ENCODE data around the gene CRAT. TPM values are rescaled to one million over a fixed set of nuclear protein-coding genes. Genes with fewer than 3 reads are reported as not detected.
"Not testable (repeated sequence)": the region's sequence is repeated elsewhere in the genome, so short reads cannot be mapped to it uniquely, and the experiment has no call there.

The CRAT gene
- total and polyA plus RNA-seq, 5 donors from 2014 or later: 8.7 to 12.5 (median 10.9) TPM

GRCh38 chr9:129137292-129138143 lies 26.9 kb upstream of the CRAT start:
- DNase-seq (no peak), ATAC-seq (ENCODE audit: low read depth in 2 of 2) (no peak)
- Histone ChIP-seq H3K4me3 (ENCODE audit: low read depth, low read length) (no peak overlapping the region), H3K27ac (ENCODE audit: insufficient read depth, low read length, poor library complexity, severe bottlenecking) (no peak overlapping the region), H3K9me3 (ENCODE audit: control insufficient read depth in 2 of 2, low read length in 2 of 2) (no peaks in the 10 kb centered on the region), H3K36me3 (ENCODE audit: control insufficient read depth, insufficient read depth, low read length) (peaks cover 28% of the 10 kb centered on the region), H3K27me3 (ENCODE audit: control insufficient read depth, insufficient read depth, low read length) (no peaks in the 10 kb centered on the region), H3K4me1 (ENCODE audit: control insufficient read depth, insufficient read depth, low read length, poor library complexity, severe bottlenecking) (peaks cover 32% of the 10 kb centered on the region)
- H3K4me3 Mint-ChIP-seq: peak overlapping the region in 2 of 4 donors; percentile 62 to 66
- H3K36me3 Mint-ChIP-seq: peaks cover 17% of the 10 kb centered on the region
- H3K27ac Mint-ChIP-seq: no peak overlapping the region
- no peaks in the 10 kb centered on the region for H3K27me3 Mint-ChIP-seq
- no peaks in the 10 kb centered on the region for H3K9me3 Mint-ChIP-seq
- peaks cover 4 to 30% (median 13%) of the 10 kb centered on the region in 4 donors for H3K4me1 Mint-ChIP-seq

- H3K36me3 Mint-ChIP-seq: peaks cover 22% of the 10 kb centered on the region
- no peaks in the 10 kb centered on the region for H3K27me3 ChIP-seq (ENCODE audit: control insufficient read depth, insufficient read depth, low read length)
- DNase-seq (no peak), ATAC-seq (ENCODE audit: low read depth in 2 of 2) (no peak)
- H3K27me3 Mint-ChIP-seq: no peaks in the 10 kb centered on the region
- no peak overlapping the region for H3K4me3 Mint-ChIP-seq
- H3K4me1 ChIP-seq (ENCODE audit: control insufficient read depth, insufficient read depth, low read length, poor library complexity, severe bottlenecking): peaks cover 25% of the 10 kb centered on the region
- H3K4me1 Mint-ChIP-seq: peaks cover 4 to 29% (median 18%) of the 10 kb centered on the region in 4 donors
- no peak overlapping the region for H3K4me3 ChIP-seq (ENCODE audit: low read depth, low read length)
- H3K36me3 ChIP-seq (ENCODE audit: control insufficient read depth, insufficient read depth, low read length): peaks cover 28% of the 10 kb centered on the region
- H3K27ac ChIP-seq (ENCODE audit: insufficient read depth, low read length, poor library complexity, severe bottlenecking): no peak overlapping the region
- no peaks in the 10 kb centered on the region for H3K9me3 ChIP-seq (ENCODE audit: control insufficient read depth in 2 of 2, low read length in 2 of 2)
- H3K9me3 Mint-ChIP-seq: no peaks in the 10 kb centered on the region
- H3K27ac Mint-ChIP-seq: no peak overlapping the region
Observed at GRCh38 chr9:129136446-129137035, 25.9 kb upstream of the CRAT start.

GRCh38 chr9:129135476-129135875 lies 24.9 kb upstream of the CRAT start:
- Mint-ChIP-seq H3K36me3 (peaks cover 28% of the 10 kb centered on the region), H3K4me1 (peaks cover 4 to 30% (median 16%) of the 10 kb centered on the region in 4 donors), H3K27ac (no peak overlapping the region), H3K27me3 (no peaks in the 10 kb centered on the region), H3K9me3 (no peaks in the 10 kb centered on the region), H3K4me3 (no peak overlapping the region)
- ATAC-seq (ENCODE audit: low read depth in 2 of 2) (no peak), DNase-seq (no peak)
- H3K27ac ChIP-seq (ENCODE audit: insufficient read depth, low read length, poor library complexity, severe bottlenecking): no peak overlapping the region
- no peaks in the 10 kb centered on the region for H3K27me3 ChIP-seq (ENCODE audit: control insufficient read depth, insufficient read depth, low read length)
- peaks cover 18% of the 10 kb centered on the region for H3K4me1 ChIP-seq (ENCODE audit: control insufficient read depth, insufficient read depth, low read length, poor library complexity, severe bottlenecking)
- peaks cover 28% of the 10 kb centered on the region for H3K36me3 ChIP-seq (ENCODE audit: control insufficient read depth, insufficient read depth, low read length)
- no peak overlapping the region for H3K4me3 ChIP-seq (ENCODE audit: low read depth, low read length)
- H3K9me3 ChIP-seq (ENCODE audit: control insufficient read depth in 2 of 2, low read length in 2 of 2): no peaks in the 10 kb centered on the region

GRCh38 chr9:129133082-129133481 lies 22.5 kb upstream of the CRAT start:
- H3K27ac ChIP-seq (ENCODE audit: insufficient read depth, low read length, poor library complexity, severe bottlenecking): no peak overlapping the region
- H3K4me1 ChIP-seq (ENCODE audit: control insufficient read depth, insufficient read depth, low read length, poor library complexity, severe bottlenecking): peaks cover 5% of the 10 kb centered on the region
- no peaks in the 10 kb centered on the region for H3K27me3 ChIP-seq (ENCODE audit: control insufficient read depth, insufficient read depth, low read length)
- Mint-ChIP-seq H3K27me3 (no peaks in the 10 kb centered on the region), H3K4me1 (peaks cover 0 to 15% (median 7%) of the 10 kb centered on the region in 4 donors), H3K9me3 (no peaks in the 10 kb centered on the region), H3K36me3 (peaks cover 28% of the 10 kb centered on the region), H3K27ac (no peak overlapping the region), H3K4me3 (no peak overlapping the region)
- H3K9me3 ChIP-seq (ENCODE audit: control insufficient read depth in 2 of 2, low read length in 2 of 2): no peaks in the 10 kb centered on the region
- DNase-seq: no peak
- H3K4me3 ChIP-seq (ENCODE audit: low read depth, low read length): no peak overlapping the region
- peaks cover 39% of the 10 kb centered on the region for H3K36me3 ChIP-seq (ENCODE audit: control insufficient read depth, insufficient read depth, low read length)
- ATAC-seq (ENCODE audit: low read depth in 2 of 2): no peak

- Histone ChIP-seq H3K4me3 (ENCODE audit: low read depth, low read length) (no peak overlapping the region), H3K9me3 (ENCODE audit: control insufficient read depth in 2 of 2, low read length in 2 of 2) (no peaks in the 10 kb centered on the region), H3K27me3 (ENCODE audit: control insufficient read depth, insufficient read depth, low read length) (no peaks in the 10 kb centered on the region), H3K27ac (ENCODE audit: insufficient read depth, low read length, poor library complexity, severe bottlenecking) (no peak overlapping the region), H3K36me3 (ENCODE audit: control insufficient read depth, insufficient read depth, low read length) (peaks cover 45% of the 10 kb centered on the region), H3K4me1 (ENCODE audit: control insufficient read depth, insufficient read depth, low read length, poor library complexity, severe bottlenecking) (peaks cover 5% of the 10 kb centered on the region)
- Mint-ChIP-seq H3K36me3 (peaks cover 26% of the 10 kb centered on the region), H3K9me3 (no peaks in the 10 kb centered on the region), H3K27me3 (no peaks in the 10 kb centered on the region), H3K27ac (peak overlapping the region in 1 of 3 donors; percentile 6), H3K4me1 (peaks cover 0 to 15% (median 7%) of the 10 kb centered on the region in 4 donors), H3K4me3 (peak overlapping the region in 1 of 4 donors; percentile 66)
- ATAC-seq (ENCODE audit: low read depth in 2 of 2) (peak; percentile 98 to 99), DNase-seq (peak; percentile 72 to 86 (median 82))
Observed at GRCh38 chr9:129131300-129132145, 20.9 kb upstream of the CRAT start.

- no peak overlapping the region for H3K27ac ChIP-seq (ENCODE audit: insufficient read depth, low read length, poor library complexity, severe bottlenecking)
- DNase-seq (no peak), ATAC-seq (ENCODE audit: low read depth in 2 of 2) (no peak)
- H3K9me3 Mint-ChIP-seq: no peaks in the 10 kb centered on the region
- H3K4me1 Mint-ChIP-seq: peaks cover 0 to 15% (median 7%) of the 10 kb centered on the region in 4 donors
- no peak overlapping the region for H3K27ac Mint-ChIP-seq
- peaks cover 26% of the 10 kb centered on the region for H3K36me3 Mint-ChIP-seq
- no peaks in the 10 kb centered on the region for H3K9me3 ChIP-seq (ENCODE audit: control insufficient read depth in 2 of 2, low read length in 2 of 2)
- no peaks in the 10 kb centered on the region for H3K27me3 ChIP-seq (ENCODE audit: control insufficient read depth, insufficient read depth, low read length)
- peaks cover 47% of the 10 kb centered on the region for H3K36me3 ChIP-seq (ENCODE audit: control insufficient read depth, insufficient read depth, low read length)
- peaks cover 5% of the 10 kb centered on the region for H3K4me1 ChIP-seq (ENCODE audit: control insufficient read depth, insufficient read depth, low read length, poor library complexity, severe bottlenecking)
- H3K27me3 Mint-ChIP-seq: no peaks in the 10 kb centered on the region
- no peak overlapping the region for H3K4me3 ChIP-seq (ENCODE audit: low read depth, low read length)
- no peak overlapping the region for H3K4me3 Mint-ChIP-seq
Observed at GRCh38 chr9:129130791-129131190, 20.2 kb upstream of the CRAT start.

GRCh38 chr9:129130271-129130670 lies 19.7 kb upstream of the CRAT start:
- H3K4me3 ChIP-seq (ENCODE audit: low read depth, low read length); ATAC-seq (ENCODE audit: low read depth in 2 of 2); H3K27me3 Mint-ChIP-seq; H3K4me1 ChIP-seq (ENCODE audit: control insufficient read depth, insufficient read depth, low read length, poor library complexity, severe bottlenecking); H3K27me3 ChIP-seq (ENCODE audit: control insufficient read depth, insufficient read depth, low read length); H3K9me3 Mint-ChIP-seq; DNase-seq; H3K4me3 Mint-ChIP-seq; H3K27ac ChIP-seq (ENCODE audit: insufficient read depth, low read length, poor library complexity, severe bottlenecking); H3K27ac Mint-ChIP-seq; H3K9me3 ChIP-seq (ENCODE audit: control insufficient read depth in 2 of 2, low read length in 2 of 2): not testable (repeated sequence)
- H3K36me3 ChIP-seq (ENCODE audit: control insufficient read depth, insufficient read depth, low read length): peaks cover 49% of the 10 kb centered on the region
- H3K4me1 Mint-ChIP-seq: peaks cover 0 to 15% (median 7%) of the 10 kb centered on the region in 4 donors
- H3K36me3 Mint-ChIP-seq: peaks cover 23% of the 10 kb centered on the region
